Measurements from ENCODE around the gene MARCHF6. TPM values are rescaled to one million over a fixed set of nuclear protein-coding genes. Genes with fewer than 3 reads are reported as not detected.

MARCHF6 gene
- total and polyA plus RNA-seq, 2 donors (not counting 1 experiment from before 2014, with no cell fraction given): 69.0 to 201 TPM

DNA sequence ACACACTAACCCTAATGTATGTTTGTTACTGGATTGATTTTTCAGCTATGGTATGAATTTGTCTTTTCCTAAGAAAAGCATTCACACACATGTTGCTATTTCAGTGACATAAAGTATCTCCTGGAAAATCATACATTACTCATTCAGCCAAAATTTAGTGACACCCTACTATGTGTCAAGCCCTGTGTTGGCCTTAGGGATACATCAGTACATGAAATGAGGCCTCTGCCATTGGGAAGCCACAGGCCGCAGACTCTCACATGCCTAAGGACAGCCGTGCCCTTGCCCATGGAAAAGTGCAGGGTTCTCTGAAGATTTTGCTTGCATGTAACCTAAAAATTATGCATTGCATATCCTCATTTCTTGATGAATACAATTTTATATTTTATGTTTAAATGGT lies 5.2 kb upstream of the MARCHF6 start:
- Histone ChIP-seq H3K4me3 (ENCODE audit: control extremely low read depth in 1 of 5, extremely low read depth in 1 of 5, insufficient read depth in 1 of 5, low read depth in 2 of 5, low read length in 4 of 5) (no peak overlapping the region), H3K9me3 (ENCODE audit: control extremely low read depth in 1 of 3, control insufficient read depth in 2 of 3, insufficient read depth in 1 of 3, low read length in 2 of 3) (no peaks in the 10 kb centered on the region), H3K4me2 (replicated peaks; ENCODE audit: low read depth, low read length, poor library complexity, severe bottlenecking) (no peak overlapping the region), H3K9ac (ENCODE audit: low read length) (no peak overlapping the region), H4K20me1 (ENCODE audit: control insufficient read depth, insufficient read depth, low read length, poor library complexity, severe bottlenecking) (no peaks in the 10 kb centered on the region), H3K27ac (ENCODE audit: low read length in 2 of 2) (no peak overlapping the region), H3K27me3 (replicated peaks in 1 of 4; ENCODE audit: control extremely low read depth in 1 of 4, control insufficient read depth in 3 of 4, insufficient read depth in 4 of 4, low read length in 3 of 4) (no peaks in the 10 kb centered on the region), H3K36me3 (replicated peaks in 1 of 2; ENCODE audit: control extremely low read depth in 1 of 2, control insufficient read depth in 1 of 2, extremely low read depth in 1 of 2, insufficient read depth in 2 of 2, low read length in 1 of 2) (no peaks in the 10 kb centered on the region), H3K79me2 (ENCODE audit: control insufficient read depth, insufficient read depth, low read length) (peaks cover 4% of the 10 kb centered on the region), H3K4me1 (ENCODE audit: control insufficient read depth in 2 of 2, insufficient read depth in 2 of 2, low read length in 2 of 2) (peaks cover 9 to 13% of the 10 kb centered on the region in 2 donors), H2AFZ (ENCODE audit: insufficient read depth, low read depth, low read length, poor library complexity, severe bottlenecking) (no peak overlapping the region)
- Mint-ChIP-seq H3K4me1 (peaks cover 13% of the 10 kb centered on the region), H3K27ac (no peak overlapping the region), H3K4me3 (no peak overlapping the region), H3K27me3 (no peaks in the 10 kb centered on the region), H3K9me3 (ENCODE audit: insufficient read depth) (no peaks in the 10 kb centered on the region)
- ATAC-seq (ENCODE audit: low read depth) (no peak), DNase-seq (no peak)
- intact Hi-C loops (cut with micrococcal nuclease): loop anchor here (2.0 kb wide), 1 partner anchor 13 kb away; no protein-coding TSS in a partner anchor
- ChIA-PET CTCF (no interaction called here), POLR2A (no interaction called here)
- 100% methylated on average over 1 of the region's 2 CpGs for WGBS (ENCODE audit: insufficient coverage)
- TF ChIP-seq EZH2 (IDR thresholded peaks at IDR 0.05; ENCODE audit: borderline replicate concordance, insufficient read depth, low read depth, low read length, poor library complexity, severe bottlenecking): no peak
- TF ChIP-seq, protein P1, sequence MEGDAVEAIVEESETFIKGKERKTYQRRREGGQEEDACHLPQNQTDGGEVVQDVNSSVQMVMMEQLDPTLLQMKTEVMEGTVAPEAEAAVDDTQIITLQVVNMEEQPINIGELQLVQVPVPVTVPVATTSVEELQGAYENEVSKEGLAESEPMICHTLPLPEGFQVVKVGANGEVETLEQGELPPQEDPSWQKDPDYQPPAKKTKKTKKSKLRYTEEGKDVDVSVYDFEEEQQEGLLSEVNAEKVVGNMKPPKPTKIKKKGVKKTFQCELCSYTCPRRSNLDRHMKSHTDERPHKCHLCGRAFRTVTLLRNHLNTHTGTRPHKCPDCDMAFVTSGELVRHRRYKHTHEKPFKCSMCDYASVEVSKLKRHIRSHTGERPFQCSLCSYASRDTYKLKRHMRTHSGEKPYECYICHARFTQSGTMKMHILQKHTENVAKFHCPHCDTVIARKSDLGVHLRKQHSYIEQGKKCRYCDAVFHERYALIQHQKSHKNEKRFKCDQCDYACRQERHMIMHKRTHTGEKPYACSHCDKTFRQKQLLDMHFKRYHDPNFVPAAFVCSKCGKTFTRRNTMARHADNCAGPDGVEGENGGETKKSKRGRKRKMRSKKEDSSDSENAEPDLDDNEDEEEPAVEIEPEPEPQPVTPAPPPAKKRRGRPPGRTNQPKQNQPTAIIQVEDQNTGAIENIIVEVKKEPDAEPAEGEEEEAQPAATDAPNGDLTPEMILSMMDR (IDR thresholded peaks at IDR 0.05): no peak

DNA sequence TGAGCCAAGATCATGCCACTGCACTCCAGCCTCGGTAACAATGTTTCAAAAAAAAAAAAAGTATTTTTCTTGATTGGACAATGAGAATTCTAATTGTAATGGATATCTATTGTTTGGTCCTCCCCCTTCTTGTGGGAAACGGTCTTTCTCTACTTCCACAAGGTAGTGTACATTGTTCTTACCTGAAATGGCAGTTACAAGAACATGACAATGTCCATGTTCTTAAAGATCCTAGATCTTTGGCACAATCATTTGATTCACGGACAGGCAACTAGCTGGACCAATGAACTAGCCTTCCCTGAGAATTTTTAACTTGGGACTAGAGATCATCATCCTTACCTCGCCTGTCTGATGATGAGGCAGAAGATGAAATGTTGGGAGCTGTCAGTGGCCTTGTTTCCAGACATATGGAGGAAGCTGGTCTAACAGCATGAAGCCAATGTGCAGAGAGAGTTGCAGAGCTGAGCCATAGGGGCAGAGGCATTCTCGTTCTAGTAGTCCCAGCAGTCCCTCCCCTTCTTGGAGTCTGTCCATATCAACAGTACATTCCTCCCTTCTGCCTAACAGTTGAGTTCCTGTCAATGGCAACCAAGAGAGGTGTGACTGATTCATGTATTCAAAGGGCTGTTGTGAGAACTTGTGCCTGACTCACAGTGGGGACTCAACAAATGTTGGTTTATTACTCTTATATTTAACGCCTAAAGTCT lies 2.1 kb upstream of the MARCHF6 start:
- POLR2A ChIA-PET: no interaction called here
- TF ChIP-seq, protein P1 (IDR thresholded peaks at IDR 0.05): no peak
- TF ChIP-seq EZH2 (IDR thresholded peaks at IDR 0.05; ENCODE audit: borderline replicate concordance, insufficient read depth, low read depth, low read length, poor library complexity, severe bottlenecking): no peak
- Histone ChIP-seq H3K4me3 (ENCODE audit: control extremely low read depth in 1 of 5, extremely low read depth in 1 of 5, insufficient read depth in 1 of 5, low read depth in 2 of 5, low read length in 4 of 5) (no peak overlapping the region), H3K27ac (ENCODE audit: low read length in 2 of 2) (peak overlapping the region in 1 of 2 donors; percentile 97), H3K36me3 (replicated peaks in 1 of 2; ENCODE audit: control extremely low read depth in 1 of 2, control insufficient read depth in 1 of 2, extremely low read depth in 1 of 2, insufficient read depth in 2 of 2, low read length in 1 of 2) (no peaks in the 10 kb centered on the region), H3K9ac (ENCODE audit: low read length) (no peak overlapping the region), H2AFZ (ENCODE audit: insufficient read depth, low read depth, low read length, poor library complexity, severe bottlenecking) (peak overlapping the region; percentile 7), H4K20me1 (ENCODE audit: control insufficient read depth, insufficient read depth, low read length, poor library complexity, severe bottlenecking) (peaks cover 2% of the 10 kb centered on the region), H3K4me1 (ENCODE audit: control insufficient read depth in 2 of 2, insufficient read depth in 2 of 2, low read length in 2 of 2) (peaks cover 19 to 25% of the 10 kb centered on the region in 2 donors), H3K4me2 (replicated peaks; ENCODE audit: low read depth, low read length, poor library complexity, severe bottlenecking) (no peak overlapping the region), H3K9me3 (ENCODE audit: control extremely low read depth in 1 of 3, control insufficient read depth in 2 of 3, insufficient read depth in 1 of 3, low read length in 2 of 3) (no peaks in the 10 kb centered on the region), H3K27me3 (replicated peaks in 1 of 4; ENCODE audit: control extremely low read depth in 1 of 4, control insufficient read depth in 3 of 4, insufficient read depth in 4 of 4, low read length in 3 of 4) (no peaks in the 10 kb centered on the region), H3K79me2 (ENCODE audit: control insufficient read depth, insufficient read depth, low read length) (peaks cover 30% of the 10 kb centered on the region)
- peak overlapping the region; percentile 11 for H3K4me3 Mint-ChIP-seq
- peaks cover 23% of the 10 kb centered on the region for H3K4me1 Mint-ChIP-seq
- H3K27ac Mint-ChIP-seq: peak overlapping the region; percentile 28
- ATAC-seq (ENCODE audit: low read depth) (no peak), DNase-seq (no peak)
- H3K9me3 Mint-ChIP-seq (ENCODE audit: insufficient read depth): no peaks in the 10 kb centered on the region
- CTCF ChIA-PET: interaction anchor here (2.1 kb wide), 1 partner anchor 67 kb away, joined by 4 read pairs; no protein-coding TSS in a partner anchor
- H3K27me3 Mint-ChIP-seq: no peaks in the 10 kb centered on the region
- 100% methylated on average over 1 of the region's 6 CpGs for WGBS (ENCODE audit: insufficient coverage)
- intact Hi-C loops (cut with micrococcal nuclease): no loop called here
